GM21515 (cell line): Measurements from ENCODE around the gene AZGP1.
A peak's percentile ranks its signal among the peaks of the same experiment; 100 is the strongest.
"Not testable (repeated sequence)": the region's sequence is repeated elsewhere in the genome, so short reads cannot be mapped to it uniquely, and the experiment has no call there.

Experiments
- ATAC-seq: cut with Tn5 transposase; IDR thresholded peaks from one replicate; pipeline ENCODE4 v1.9.1; 2021; ENCODE audit not compliant: unreplicated experiment

Gene AZGP1

GRCh38 chr7:99952649-99953048, 23.2 kb downstream of the AZGP1 start:
- ATAC-seq, result not testable (repeated sequence)

DNA sequence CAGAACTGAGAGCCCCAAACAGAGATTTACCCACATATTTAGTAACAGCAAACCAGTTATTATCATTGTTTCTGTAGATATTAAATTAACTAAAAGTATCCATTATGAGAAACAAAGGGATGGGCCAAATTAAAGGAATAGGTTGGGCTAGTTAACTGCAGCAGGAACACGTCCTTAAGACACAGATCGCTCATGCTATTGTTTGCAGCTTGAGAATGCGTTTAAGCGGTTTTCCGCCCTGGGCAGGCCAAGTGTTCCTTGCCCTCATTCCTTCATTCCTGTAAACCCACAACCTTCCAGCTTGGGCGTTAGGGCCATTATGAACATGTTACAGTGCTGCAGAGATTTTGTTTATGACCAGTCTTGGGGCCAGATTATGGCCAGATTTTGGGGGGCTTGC, 25.0 kb downstream of the AZGP1 start:
- ATAC-seq, result not testable (repeated sequence)

- ATAC-seq, result no peak
These were observed 26.1 kb downstream of the AZGP1 start for GRCh38 chr7:99949645-99950228.

GRCh38 chr7:99947608-99948007, 28.2 kb downstream of the AZGP1 start:
- no peak for ATAC-seq

GRCh38 chr7:99944497-99945070, 31.2 kb downstream of the AZGP1 start:
- ATAC-seq, result no peak

GRCh38 chr7:99943641-99944496, 32.0 kb downstream of the AZGP1 start:
- no peak for ATAC-seq

DNA sequence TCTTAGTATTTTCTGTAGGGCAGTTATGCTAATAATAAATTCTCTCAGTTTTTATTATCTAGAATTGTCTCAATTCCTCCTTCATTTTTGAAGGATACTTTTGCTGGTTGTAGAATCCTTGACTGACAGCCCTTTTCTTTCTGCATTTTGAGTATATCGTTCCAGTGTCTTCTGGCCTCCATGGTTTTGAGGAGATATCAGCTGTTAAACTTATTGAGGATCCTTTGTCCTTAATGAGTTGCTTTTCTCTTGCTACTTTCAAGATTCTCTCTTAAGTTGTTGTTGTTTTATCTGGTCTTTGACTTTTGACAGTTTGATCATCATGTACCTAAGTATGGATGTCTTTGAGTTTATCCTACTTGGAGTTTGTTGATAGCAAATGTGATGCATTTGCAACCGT, 37.5 kb downstream of the AZGP1 start:
- no peak for ATAC-seq

- not testable (repeated sequence) for ATAC-seq
These were observed 40.8 kb downstream of the AZGP1 start for GRCh38 chr7:99935009-99935408.

DNA sequence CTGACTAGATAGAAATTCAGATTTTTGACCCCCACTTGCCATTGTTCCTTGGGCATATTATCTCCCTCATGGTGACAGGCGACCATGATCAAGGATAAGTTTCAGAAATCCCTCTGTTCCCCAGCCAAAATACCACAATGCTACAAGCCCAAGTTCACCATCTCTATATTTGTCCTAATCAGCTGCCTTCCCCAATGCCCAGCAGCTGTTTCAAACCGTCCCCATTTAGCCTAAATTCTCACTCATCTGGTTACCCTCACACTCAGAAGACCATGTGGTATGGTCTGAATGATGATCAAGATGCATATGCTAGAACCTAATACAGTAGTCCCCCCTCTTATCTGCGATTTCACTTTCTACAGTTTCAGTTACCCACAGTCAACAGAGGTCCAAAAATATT, 45.5 kb downstream of the AZGP1 start:
- no peak for ATAC-seq

DNA sequence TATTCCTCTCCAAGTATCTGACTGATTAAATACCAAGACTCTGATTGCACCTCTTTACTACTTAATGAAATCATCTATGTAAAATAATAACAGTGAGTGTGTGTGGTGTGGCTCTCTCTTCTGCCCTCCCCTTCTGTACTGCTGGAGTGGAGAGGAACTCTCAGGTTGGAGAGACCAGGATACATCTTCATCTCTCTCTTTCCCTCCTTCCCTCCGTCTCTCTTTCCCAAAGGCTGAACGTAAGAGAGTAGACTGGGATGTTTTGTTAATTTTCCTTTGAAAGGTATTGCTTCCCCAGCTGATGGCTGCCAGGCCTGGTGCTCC, 46.1 kb downstream of the AZGP1 start:
- no peak for ATAC-seq

- no peak for ATAC-seq
These were observed 46.7 kb downstream of the AZGP1 start, which contains the start of gene GJC3 for GRCh38 chr7:99928994-99929729. Gene GJC3 (minus strand): TSS chr7:99929620. CDS start chr7:99929620, 0 bp downstream.

GRCh38 chr7:99928188-99928587, 47.6 kb downstream of the AZGP1 start:
- no peak for ATAC-seq

- no peak for ATAC-seq
These were observed 48.3 kb downstream of the AZGP1 start for GRCh38 chr7:99927536-99927935.

DNA sequence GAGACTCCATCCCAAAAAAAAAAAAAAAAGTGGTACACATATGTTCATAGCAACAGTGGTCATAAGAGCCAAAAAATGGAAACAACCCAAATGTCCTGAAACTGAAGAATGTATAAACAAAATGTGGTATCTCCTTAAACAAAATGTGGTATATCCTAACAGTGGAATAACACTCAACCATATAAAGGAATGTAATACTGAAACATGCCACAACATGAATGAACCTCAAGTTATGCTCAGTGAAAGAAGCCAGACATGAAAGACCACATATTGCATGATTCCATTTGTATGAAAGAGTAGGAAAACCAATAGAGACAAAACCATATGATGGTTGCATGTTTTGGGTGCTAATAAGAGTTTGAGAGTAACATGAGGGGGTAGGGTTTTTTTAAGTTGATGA, 49.5 kb downstream of the AZGP1 start:
- no peak for ATAC-seq

DNA sequence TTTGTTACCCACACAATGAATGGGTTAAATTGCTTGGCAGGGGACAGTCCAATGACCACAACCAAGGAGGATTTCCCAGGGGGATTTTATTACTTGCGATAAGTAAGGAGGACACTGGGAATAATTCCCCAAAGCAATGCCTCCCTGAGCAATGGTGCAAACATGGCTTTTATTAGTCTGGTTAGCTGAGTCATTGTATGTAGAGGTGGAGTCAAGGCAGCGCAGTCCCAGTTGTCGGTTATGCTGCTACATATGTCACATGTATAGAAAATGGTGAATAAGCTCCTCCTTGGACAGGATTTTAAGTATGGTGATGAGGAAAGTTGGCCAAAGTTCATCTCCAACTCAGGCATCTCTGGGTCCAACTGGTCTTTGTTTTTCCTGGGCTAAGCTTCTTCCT, 52.6 kb downstream of the AZGP1 start:
- no peak for ATAC-seq

- no peak for ATAC-seq
These were observed 55.7 kb downstream of the AZGP1 start for GRCh38 chr7:99920149-99920548.

DNA sequence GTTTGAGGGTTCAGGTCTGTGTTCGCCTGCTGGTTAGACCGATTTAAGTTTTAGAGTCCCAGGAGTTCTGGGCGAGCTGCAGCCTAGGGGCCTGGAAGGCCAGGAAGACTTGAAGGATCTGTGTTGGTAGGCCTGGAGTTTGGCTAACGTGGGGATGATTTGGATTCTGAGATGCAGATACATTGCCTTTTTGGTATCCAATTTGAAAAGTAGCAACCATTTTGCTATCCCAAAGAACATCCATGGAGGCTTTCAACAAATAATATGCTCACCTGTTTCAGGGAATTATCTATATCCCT, 56.1 kb downstream of the AZGP1 start:
- ATAC-seq, result no peak

- peak; percentile 93 for ATAC-seq
These were observed 56.6 kb downstream of the AZGP1 start, which contains the start of gene TRIM4 for GRCh38 chr7:99918959-99919813. Gene TRIM4 (minus strand): TSS chr7:99919530. CDS start chr7:99919401, 129 bp downstream.
